Measurements from ENCODE around the gene CLMN. TPM values are rescaled to one million over a fixed set of nuclear protein-coding genes. Genes with fewer than 3 reads are reported as not detected.

The CLMN gene, protein sequence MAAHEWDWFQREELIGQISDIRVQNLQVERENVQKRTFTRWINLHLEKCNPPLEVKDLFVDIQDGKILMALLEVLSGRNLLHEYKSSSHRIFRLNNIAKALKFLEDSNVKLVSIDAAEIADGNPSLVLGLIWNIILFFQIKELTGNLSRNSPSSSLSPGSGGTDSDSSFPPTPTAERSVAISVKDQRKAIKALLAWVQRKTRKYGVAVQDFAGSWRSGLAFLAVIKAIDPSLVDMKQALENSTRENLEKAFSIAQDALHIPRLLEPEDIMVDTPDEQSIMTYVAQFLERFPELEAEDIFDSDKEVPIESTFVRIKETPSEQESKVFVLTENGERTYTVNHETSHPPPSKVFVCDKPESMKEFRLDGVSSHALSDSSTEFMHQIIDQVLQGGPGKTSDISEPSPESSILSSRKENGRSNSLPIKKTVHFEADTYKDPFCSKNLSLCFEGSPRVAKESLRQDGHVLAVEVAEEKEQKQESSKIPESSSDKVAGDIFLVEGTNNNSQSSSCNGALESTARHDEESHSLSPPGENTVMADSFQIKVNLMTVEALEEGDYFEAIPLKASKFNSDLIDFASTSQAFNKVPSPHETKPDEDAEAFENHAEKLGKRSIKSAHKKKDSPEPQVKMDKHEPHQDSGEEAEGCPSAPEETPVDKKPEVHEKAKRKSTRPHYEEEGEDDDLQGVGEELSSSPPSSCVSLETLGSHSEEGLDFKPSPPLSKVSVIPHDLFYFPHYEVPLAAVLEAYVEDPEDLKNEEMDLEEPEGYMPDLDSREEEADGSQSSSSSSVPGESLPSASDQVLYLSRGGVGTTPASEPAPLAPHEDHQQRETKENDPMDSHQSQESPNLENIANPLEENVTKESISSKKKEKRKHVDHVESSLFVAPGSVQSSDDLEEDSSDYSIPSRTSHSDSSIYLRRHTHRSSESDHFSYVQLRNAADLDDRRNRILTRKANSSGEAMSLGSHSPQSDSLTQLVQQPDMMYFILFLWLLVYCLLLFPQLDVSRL
- 100 to 1,000 TPM; 105 to 131 TPM for total RNA-seq

DNA sequence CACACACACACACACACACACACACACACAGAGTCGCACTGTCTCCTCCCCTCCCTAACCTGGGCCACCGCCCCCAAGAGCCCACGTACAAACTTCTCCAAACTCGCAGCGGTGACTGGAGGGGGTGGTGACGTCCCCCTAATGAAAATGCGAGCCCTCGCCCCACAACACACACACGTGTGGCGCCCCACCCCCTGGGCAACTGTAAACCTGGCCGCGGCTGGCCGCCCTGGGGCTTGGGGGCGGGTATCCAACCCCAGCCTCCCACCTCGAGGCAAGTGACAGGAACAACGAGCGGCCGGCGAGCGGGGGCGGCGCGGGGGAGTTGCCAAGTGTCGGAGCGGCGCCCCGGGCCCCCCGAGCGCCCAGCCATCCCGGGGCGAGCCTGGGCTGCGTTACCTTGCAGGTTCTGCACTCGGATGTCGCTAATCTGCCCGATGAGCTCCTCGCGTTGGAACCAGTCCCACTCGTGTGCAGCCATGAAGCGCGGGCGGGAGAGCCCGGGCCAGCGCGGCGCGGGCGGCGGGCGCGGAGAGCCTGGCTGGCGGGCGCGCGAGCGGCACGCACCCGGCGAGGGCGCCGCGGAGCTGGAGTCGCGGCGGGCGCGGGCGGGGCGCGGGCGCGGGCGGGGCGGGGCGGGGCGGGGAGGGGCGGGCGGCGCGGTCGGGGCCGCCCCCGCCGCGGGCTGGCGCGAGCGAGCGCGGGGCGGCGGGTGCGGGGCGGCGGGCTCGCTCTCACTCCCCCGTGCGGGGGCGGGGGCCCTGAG, at the start of gene CLMN:
TSS of gene CLMN (minus strand) at position 597 of the 766 bp plus-strand sequence. CDS start at position 481, 116 bp downstream.
- intact Hi-C loops (cut with DNase I) = no loop called here
- peak within 1 kb of the TSS; percentile 95 for H3K4me3 ChIP-seq
- no peaks in the 10 kb centered on the region for H3K36me3 ChIP-seq
- peaks cover 2% of the 10 kb centered on the region for H3K4me1 ChIP-seq
- H3K27ac ChIP-seq = peak within 1 kb of the TSS; percentile 76
- no peaks in the 10 kb centered on the region for H3K27me3 ChIP-seq
- H3K9me3 ChIP-seq = no peaks in the 10 kb centered on the region
- DNase-seq = peak; percentile 70
- no peak for TF ChIP-seq CTCF (IDR thresholded peaks at IDR 0.05)
- peak within 1 kb of the TSS; percentile 90 to 93 for H3K9ac ChIP-seq (ENCODE audit: low read depth in 2 of 2, low read length in 2 of 2)

DNA sequence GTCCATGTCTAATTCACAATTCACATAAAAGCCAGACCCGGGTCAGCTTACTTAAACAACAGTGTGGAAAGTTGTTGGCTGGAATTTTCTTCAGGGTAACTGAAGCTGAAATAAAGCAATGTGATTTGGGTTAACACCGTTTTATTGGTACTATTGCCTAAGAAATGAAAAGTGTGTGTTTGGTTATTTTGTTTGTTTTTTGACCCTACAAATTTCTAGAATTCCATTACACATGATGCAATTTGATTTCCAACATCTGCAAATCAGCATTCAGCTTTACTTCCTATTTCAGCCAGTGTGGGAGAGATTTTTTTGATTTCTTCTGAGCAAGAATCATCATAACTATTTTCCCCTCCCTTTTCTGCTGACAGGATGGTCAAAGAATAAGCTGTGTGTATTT, 45.7 kb upstream of the CLMN start:
- Histone ChIP-seq H3K9ac (ENCODE audit: low read depth in 2 of 2, low read length in 2 of 2) (no peak overlapping the region), H3K4me3 (no peak overlapping the region), H3K4me1 (no peaks in the 10 kb centered on the region), H3K27ac (no peak overlapping the region), H3K9me3 (no peaks in the 10 kb centered on the region), H3K27me3 (no peaks in the 10 kb centered on the region), H3K36me3 (no peaks in the 10 kb centered on the region)
- no peak for TF ChIP-seq CTCF (IDR thresholded peaks at IDR 0.05)
- intact Hi-C loops (cut with DNase I) = no loop called here
- no peak for DNase-seq

DNA sequence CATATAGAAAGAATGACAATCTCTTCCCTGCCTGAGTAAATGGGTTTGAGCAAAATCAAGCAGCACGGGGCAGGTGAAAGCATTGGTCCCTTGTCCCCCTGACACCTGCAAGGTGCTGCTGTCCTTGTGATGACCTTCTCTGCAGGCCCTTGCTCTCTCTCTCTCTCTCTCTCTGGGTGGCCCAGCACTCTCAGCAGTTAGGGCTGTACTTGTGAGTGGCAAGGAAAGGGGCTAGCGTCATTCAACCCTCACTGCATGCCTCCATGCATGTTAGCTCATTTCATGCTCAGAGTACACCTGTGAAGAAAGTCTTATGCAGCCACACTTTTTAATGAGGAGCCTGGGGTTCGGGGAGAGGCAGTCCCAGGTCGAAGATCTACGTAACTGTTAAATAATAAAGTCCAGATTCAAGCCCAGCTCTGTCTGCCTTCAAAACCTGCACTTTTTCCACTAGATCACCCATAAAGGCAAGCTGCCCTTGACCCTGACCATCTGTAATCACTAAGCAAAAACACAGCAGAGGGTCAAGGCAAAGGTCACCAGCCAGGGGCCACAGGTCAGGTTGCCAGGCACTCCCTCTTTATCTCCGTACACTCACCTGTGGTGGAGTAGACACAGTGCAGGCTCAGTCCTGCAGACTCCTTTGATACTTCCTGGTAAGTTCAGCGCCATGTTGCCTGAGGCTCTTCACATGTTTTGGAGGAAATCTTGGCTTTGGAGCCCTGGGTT, 44.9 kb upstream of the CLMN start:
- Histone ChIP-seq H3K4me3 (no peak overlapping the region), H3K9ac (ENCODE audit: low read depth in 2 of 2, low read length in 2 of 2) (no peak overlapping the region), H3K27ac (no peak overlapping the region), H3K9me3 (no peaks in the 10 kb centered on the region), H3K4me1 (no peaks in the 10 kb centered on the region), H3K27me3 (no peaks in the 10 kb centered on the region), H3K36me3 (no peaks in the 10 kb centered on the region)
- intact Hi-C loops (cut with DNase I) = no loop called here
- no peak for TF ChIP-seq CTCF (IDR thresholded peaks at IDR 0.05)
- DNase-seq = no peak

DNA sequence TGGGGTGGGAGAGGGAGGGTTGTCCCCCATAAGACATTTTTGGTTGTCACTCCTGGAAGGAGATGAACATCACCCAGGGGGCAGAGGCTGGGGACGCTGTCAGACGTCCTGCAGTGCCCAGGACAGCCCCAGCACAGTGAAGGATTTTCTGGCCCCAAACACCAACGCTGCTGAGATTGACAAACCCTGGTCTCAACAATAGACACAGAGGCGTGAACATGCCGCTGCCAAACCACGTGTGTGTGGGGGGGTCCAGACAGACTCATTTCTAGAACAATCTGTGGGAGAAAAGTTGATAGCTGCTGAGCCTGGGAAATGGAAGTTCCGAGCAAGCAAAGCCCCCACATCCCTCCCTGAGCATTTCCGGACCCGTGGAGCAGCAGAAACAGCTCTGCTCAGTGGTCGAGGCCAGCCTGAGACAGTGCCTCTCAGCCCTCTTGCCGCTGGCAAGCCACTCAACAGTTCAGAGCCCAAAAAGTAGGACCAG, 43.8 kb upstream of the CLMN start:
- H3K27me3 ChIP-seq = no peaks in the 10 kb centered on the region
- no peak overlapping the region for H3K9ac ChIP-seq (ENCODE audit: low read depth in 2 of 2, low read length in 2 of 2)
- TF ChIP-seq CTCF (IDR thresholded peaks at IDR 0.05) = no peak
- H3K4me1 ChIP-seq = no peaks in the 10 kb centered on the region
- H3K27ac ChIP-seq = no peak overlapping the region
- no peak for DNase-seq
- no peaks in the 10 kb centered on the region for H3K36me3 ChIP-seq
- intact Hi-C loops (cut with DNase I) = no loop called here
- H3K9me3 ChIP-seq = no peaks in the 10 kb centered on the region
- no peak overlapping the region for H3K4me3 ChIP-seq
